Measurements from ENCODE around the gene FBXL22. TPM values are rescaled to one million over a fixed set of nuclear protein-coding genes. Genes with fewer than 3 reads are reported as not detected.

The FBXL22 gene
- total RNA-seq, 1 experiment from 2014 or later, result 2.0 TPM

Other genes with a start within 250 kb of the FBXL22 start
- 19.8 and 25.3 TPM in 2 replicates for gene CA12, start 215.5 kb upstream of the FBXL22 start, total RNA-seq (2014; rRNA removed)
- gene USP3, start 92.8 kb upstream of the FBXL22 start, total RNA-seq (2014; rRNA removed), result 26.9 and 27.3 TPM in 2 replicates
- gene HERC1, start 236.6 kb downstream of the FBXL22 start, total RNA-seq (2014; rRNA removed), result 40.8 and 46.4 TPM in 2 replicates

Data from PC-3 (cell line).